OCI-M2 (cell line): Measurements from ENCODE around the gene SELENOM.
"Not testable (repeated sequence)": the region's sequence is repeated elsewhere in the genome, so short reads cannot be mapped to it uniquely, and the experiment has no call there.

Experiments used
- DNase-seq: peaks from one replicate; lab custom pipeline; 2025; ENCODE audit not compliant: unreplicated experiment; lab: John Stamatoyannopoulos, UW

The SELENOM gene

GRCh38 chr22:31133911-31134310 is 26.5 kb upstream of the SELENOM start:
- DNase-seq, result no peak

- no peak for DNase-seq
Measured at GRCh38 chr22:31130873-31131272, 23.5 kb upstream of the SELENOM start.

GRCh38 chr22:31128156-31128555 is 20.8 kb upstream of the SELENOM start:
- no peak for DNase-seq

- DNase-seq, result no peak
Measured at GRCh38 chr22:31127181-31127772, 19.9 kb upstream of the SELENOM start.

- no peak for DNase-seq
Measured at GRCh38 chr22:31126869-31127175, 19.5 kb upstream of the SELENOM start.

- DNase-seq, result no peak
Measured at GRCh38 chr22:31126128-31126868, 18.9 kb upstream of the SELENOM start.

- DNase-seq, result no peak
Measured at GRCh38 chr22:31125521-31126117, 18.3 kb upstream of the SELENOM start.

- DNase-seq, result no peak
Measured at GRCh38 chr22:31124811-31125465, 17.6 kb upstream of the SELENOM start.

- no peak for DNase-seq
Measured at GRCh38 chr22:31124290-31124689, 16.9 kb upstream of the SELENOM start.

- DNase-seq, result no peak
Measured at GRCh38 chr22:31123292-31123602, 15.9 kb upstream of the SELENOM start.

GRCh38 chr22:31122532-31123291 is 15.3 kb upstream of the SELENOM start, which contains the start of gene INPP5J:
TSS of gene INPP5J (plus strand) at chr22:31122966. CDS start at chr22:31123015, 49 bp downstream.
- no peak for DNase-seq

- DNase-seq, result no peak
Measured at GRCh38 chr22:31122196-31122531, 14.8 kb upstream of the SELENOM start.

GRCh38 chr22:31121403-31121802 is 14.0 kb upstream of the SELENOM start:
- no peak for DNase-seq

GRCh38 chr22:31120642-31121041 is 13.3 kb upstream of the SELENOM start:
- DNase-seq, result no peak

GRCh38 chr22:31120230-31120629 is 12.9 kb upstream of the SELENOM start:
- DNase-seq, result no peak

- DNase-seq, result no peak
Measured at GRCh38 chr22:31119026-31119717, 11.8 kb upstream of the SELENOM start.

GRCh38 chr22:31118046-31118820 is 10.9 kb upstream of the SELENOM start:
- no peak for DNase-seq

GRCh38 chr22:31112547-31113091 is 5.3 kb upstream of the SELENOM start:
- DNase-seq, result not testable (repeated sequence)

- no peak for DNase-seq
Measured at GRCh38 chr22:31107894-31108218, 488 bp upstream of the SELENOM start.

GRCh38 chr22:31106731-31107177 is 614 bp downstream of the SELENOM start:
- DNase-seq, result no peak
